ENCODE data around the gene LKAAEAR1. TPM values are rescaled to one million over a fixed set of nuclear protein-coding genes. Genes with fewer than 3 reads are reported as not detected.

The LKAAEAR1 gene
- total RNA-seq, 1 donor = 5.7 TPM

GRCh38 chr20:64111841-64112641 is 27.8 kb upstream of the LKAAEAR1 start:
- DNase-seq (ENCODE audit: low read depth in 2 of 3, low spot score in 2 of 3) = peak in 2 of 3 donors; percentile 48 to 76

GRCh38 chr20:64110411-64111068 is 26.3 kb upstream of the LKAAEAR1 start:
- DNase-seq (ENCODE audit: low read depth in 2 of 3, low spot score in 2 of 3) = no peak

- DNase-seq (ENCODE audit: low read depth in 2 of 3, low spot score in 2 of 3) = no peak
Measured at GRCh38 chr20:64109831-64110391, 25.7 kb upstream of the LKAAEAR1 start.

GRCh38 chr20:64108731-64109681 is 24.8 kb upstream of the LKAAEAR1 start:
- DNase-seq (ENCODE audit: low read depth in 2 of 3, low spot score in 2 of 3) = no peak

GRCh38 chr20:64107736-64108457 is 23.7 kb upstream of the LKAAEAR1 start:
- DNase-seq (ENCODE audit: low read depth in 2 of 3, low spot score in 2 of 3) = peak in 2 of 3 donors; percentile 66 to 78

GRCh38 chr20:64106981-64107735 is 23.0 kb upstream of the LKAAEAR1 start, which contains the start of gene NPBWR2:
Gene NPBWR2 (minus strand): TSS chr20:64107565. CDS start chr20:64106831, 734 bp downstream.
- peak in 2 of 3 donors; percentile 58 to 66 for DNase-seq (ENCODE audit: low read depth in 2 of 3, low spot score in 2 of 3)

GRCh38 chr20:64106435-64106961 is 22.3 kb upstream of the LKAAEAR1 start:
- DNase-seq (ENCODE audit: low read depth in 2 of 3, low spot score in 2 of 3) = no peak

- no peak for DNase-seq (ENCODE audit: low read depth in 2 of 3, low spot score in 2 of 3)
Measured at GRCh38 chr20:64105846-64106434, 21.7 kb upstream of the LKAAEAR1 start.

GRCh38 chr20:64104667-64105451 is 20.7 kb upstream of the LKAAEAR1 start:
- DNase-seq (ENCODE audit: low read depth in 2 of 3, low spot score in 2 of 3) = no peak

- DNase-seq (ENCODE audit: low read depth in 2 of 3, low spot score in 2 of 3) = no peak
Measured at GRCh38 chr20:64103871-64104666, 19.9 kb upstream of the LKAAEAR1 start.

- peak in 1 of 3 donors; percentile 40 for DNase-seq (ENCODE audit: low read depth in 2 of 3, low spot score in 2 of 3)
Measured at GRCh38 chr20:64102647-64103354, 18.6 kb upstream of the LKAAEAR1 start.

- peak in 2 of 3 donors; percentile 75 to 77 for DNase-seq (ENCODE audit: low read depth in 2 of 3, low spot score in 2 of 3)
Measured at GRCh38 chr20:64101731-64102621, 17.8 kb upstream of the LKAAEAR1 start.

- DNase-seq (ENCODE audit: low read depth in 2 of 3, low spot score in 2 of 3) = no peak
Measured at GRCh38 chr20:64100946-64101688, 16.9 kb upstream of the LKAAEAR1 start.

- no peak for DNase-seq (ENCODE audit: low read depth in 2 of 3, low spot score in 2 of 3)
Measured at GRCh38 chr20:64100566-64100888, 16.3 kb upstream of the LKAAEAR1 start.
